GM10266 (cell line): ENCODE measurements around the gene WNT16.
"Not testable (repeated sequence)": the region's sequence is repeated elsewhere in the genome, so short reads cannot be mapped to it uniquely, and the experiment has no call there.

Source experiments
- DNase-seq: peaks from one replicate; pipeline ENCODE4 v3.0.0; 2012; ENCODE audit errors: extremely low spot score
- CTCF ChIP-seq: IDR thresholded peaks from 2 replicates; pipeline ENCODE4 v1.5.1; 2012; ENCODE audit warnings: mild to moderate bottlenecking, low read depth; ENCODE audit not compliant: control insufficient read depth, insufficient read depth; ENCODE audit errors: missing control alignments

WNT16 gene

GRCh38 chr7:121286742-121287734 is 41.8 kb upstream of the WNT16 start:
- DNase-seq = no peak
- TF ChIP-seq CTCF = no peak

- DNase-seq = no peak
- no peak for TF ChIP-seq CTCF
Measured at GRCh38 chr7:121288894-121289293, 39.9 kb upstream of the WNT16 start.

DNA sequence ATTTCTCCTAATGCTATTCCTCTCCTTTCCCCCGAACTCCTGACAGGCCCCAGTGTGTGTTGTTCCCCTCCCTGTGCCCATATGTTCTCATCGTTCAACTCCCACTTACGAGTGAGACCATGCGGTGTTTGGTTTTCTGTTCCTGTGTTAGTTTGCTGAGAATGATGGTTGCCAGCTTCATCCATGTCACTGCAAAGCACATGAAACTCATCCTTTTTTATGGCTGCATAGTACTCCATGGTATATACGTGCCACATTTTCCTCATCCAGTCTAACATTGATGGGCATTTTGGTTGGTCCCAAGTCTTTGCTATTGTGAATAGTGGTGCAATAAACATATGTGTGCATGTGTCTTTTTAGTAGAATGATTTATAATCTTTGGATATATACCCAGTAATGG is 38.9 kb upstream of the WNT16 start:
- DNase-seq = not testable (repeated sequence)

DNA sequence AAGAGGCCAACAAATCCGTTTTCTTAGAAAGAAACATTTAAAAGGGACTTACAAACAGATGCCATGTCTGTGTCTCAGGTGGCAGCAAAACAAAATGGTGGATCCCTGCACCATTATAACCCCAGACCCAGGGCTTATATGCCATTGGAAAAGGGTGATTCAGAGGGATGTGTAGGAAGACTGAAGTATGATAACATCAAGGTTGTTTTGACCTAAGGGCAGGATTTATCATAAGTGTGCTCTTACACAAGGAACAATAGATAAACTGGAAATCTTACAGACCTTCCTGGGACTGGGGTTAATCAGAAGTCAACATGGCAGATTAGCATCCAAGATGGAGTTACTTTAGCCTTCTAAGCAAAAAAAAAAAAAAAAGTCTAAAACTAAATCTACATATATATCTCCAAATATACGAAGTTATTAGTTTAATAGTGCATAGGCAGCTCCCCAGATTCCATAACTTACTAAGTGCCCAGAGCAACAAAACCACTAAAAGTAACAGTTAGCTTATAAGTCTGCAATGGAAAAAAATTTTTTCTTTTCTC is 34.3 kb upstream of the WNT16 start:
- TF ChIP-seq CTCF = no peak
- no peak for DNase-seq

DNA sequence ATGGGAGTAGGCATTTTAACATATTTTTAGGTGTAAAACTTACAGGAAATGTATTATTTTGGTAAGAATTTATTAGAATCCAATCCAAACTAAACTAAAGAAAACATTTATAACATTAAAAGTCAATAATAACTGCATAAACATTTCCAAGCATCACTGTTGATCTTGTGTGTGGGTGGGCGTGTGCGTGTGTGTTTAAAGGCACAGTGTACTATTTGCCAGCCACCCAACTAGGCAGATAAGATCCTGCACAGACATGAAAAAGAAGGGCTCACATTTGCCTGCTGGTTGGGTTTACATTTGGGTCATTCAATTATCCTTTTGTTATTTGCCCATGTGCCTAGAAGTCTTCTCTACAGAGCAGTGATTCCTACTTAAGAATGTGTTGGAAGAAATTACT is 31.0 kb upstream of the WNT16 start:
- TF ChIP-seq CTCF = no peak
- DNase-seq = no peak

DNA sequence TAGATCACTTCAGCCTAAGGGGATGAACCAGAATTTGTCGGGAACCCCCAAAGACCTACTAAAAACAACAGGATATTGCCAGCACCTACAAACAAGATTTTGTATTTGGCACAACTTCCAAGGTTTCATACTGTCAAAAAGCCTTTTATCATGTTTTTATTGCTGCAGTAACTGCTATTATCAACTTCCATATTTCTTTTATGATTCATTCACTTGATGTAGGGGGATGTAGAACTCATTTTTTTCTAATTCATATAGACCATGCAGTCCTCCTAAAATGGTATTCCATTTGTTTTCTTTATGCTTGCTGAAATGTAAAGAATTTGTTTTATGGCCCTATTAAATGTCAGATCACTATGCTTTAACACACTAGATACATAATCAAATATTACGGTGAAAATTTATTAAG is 30.0 kb upstream of the WNT16 start:
- TF ChIP-seq CTCF = no peak
- no peak for DNase-seq

GRCh38 chr7:121300685-121301420 is 27.9 kb upstream of the WNT16 start:
- TF ChIP-seq CTCF = no peak
- DNase-seq = no peak
